ENCODE data around the gene GATAD2A. TPM values are rescaled to one million over a fixed set of nuclear protein-coding genes. Genes with fewer than 3 reads are reported as not detected.

The GATAD2A gene
- total and polyA plus RNA-seq, 7 experiments from 2014 or later = 11.3 to 123 (median 102) TPM

DNA sequence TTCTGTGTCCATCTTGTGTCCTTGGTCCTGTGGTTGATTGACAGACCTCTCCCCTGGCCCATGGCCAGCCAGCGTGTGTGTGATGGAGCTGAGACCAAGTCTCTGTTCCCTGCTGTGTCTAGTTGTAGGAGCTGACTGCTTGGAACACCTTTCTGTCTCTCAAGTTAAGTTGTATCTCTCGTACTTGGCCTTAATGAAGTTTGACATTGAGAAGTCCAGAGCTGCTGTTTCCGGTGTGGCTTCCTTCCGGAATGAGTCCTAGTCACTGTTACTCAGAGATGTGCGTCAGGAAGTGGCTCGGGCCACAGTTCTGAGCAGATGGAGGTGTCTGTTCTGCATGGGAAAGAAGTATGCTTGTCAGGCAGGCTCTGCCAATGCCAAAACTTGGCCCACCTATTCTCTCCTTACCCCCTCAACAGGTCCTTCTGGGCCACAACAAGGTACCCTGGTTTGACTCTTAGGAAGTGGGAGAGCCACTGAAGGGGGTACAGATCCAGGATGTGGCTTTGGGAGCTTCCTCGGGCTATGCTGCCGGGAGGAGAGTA, 54.3 kb downstream of the GATAD2A start:
- peak; percentile 72 for ATAC-seq

DNA sequence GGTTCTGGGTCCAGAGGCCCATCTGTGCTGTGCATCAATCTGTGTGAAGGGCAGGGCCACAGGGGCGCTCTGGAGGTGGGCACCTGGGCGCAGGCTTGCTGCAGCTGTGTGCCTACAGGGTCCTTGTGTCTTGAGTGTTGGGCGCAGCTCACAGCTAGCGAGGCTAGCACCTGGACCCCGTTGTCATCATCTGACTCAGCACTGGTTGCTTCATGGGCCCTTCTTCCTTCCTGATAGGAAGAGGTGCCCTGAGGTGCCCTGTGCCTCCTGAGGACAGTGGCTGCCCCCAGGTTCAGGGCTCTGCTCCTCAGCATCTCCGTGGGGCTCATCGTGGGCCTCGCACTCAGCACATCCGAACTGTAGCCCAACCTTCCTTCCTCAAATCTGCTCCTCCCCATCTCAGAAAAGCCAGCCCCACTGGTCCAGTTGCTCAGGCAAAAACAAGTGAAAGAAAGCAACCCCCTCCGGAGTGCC, 54.8 kb downstream of the GATAD2A start:
- peak overlapping the region; percentile 94 to 99 (median 98) for H3K27ac Mint-ChIP-seq
- H3K27me3 Mint-ChIP-seq = no peaks in the 10 kb centered on the region
- peaks cover 0 to 2% (median 0%) of the 10 kb centered on the region in 11 donors for H3K9me3 Mint-ChIP-seq
- ChIA-PET POLR2A (interaction anchor here (0.9 to 3.5 kb wide), 10 partner anchors 9 to 139 kb away, joined by 3 to 35 read pairs (median 6); partner anchors contain the start of gene GATAD2A), CTCF (interaction anchor here (0.7 to 2.5 kb wide), 4 partner anchors 13 to 55 kb away, joined by 3 to 6 read pairs (median 4); partner anchors contain the start of gene GATAD2A)
- H3K4me1 Mint-ChIP-seq = peaks cover 68 to 87% (median 77%) of the 10 kb centered on the region in 7 donors
- intact Hi-C loops (cut with micrococcal nuclease) = loop anchor here (1.0 to 2.0 kb wide), 4 partner anchors 8 to 55 kb away; partner anchors contain the start of gene GATAD2A (in 1 of the 2)
- Histone ChIP-seq H3K4me1 (ENCODE audit: control insufficient read depth in 2 of 2, insufficient read depth in 2 of 2, low read length in 2 of 2) (peaks cover 82% of the 10 kb centered on the region in 2 donors), H3K9me3 (ENCODE audit: control insufficient read depth in 2 of 3, low read length in 3 of 3) (no peaks in the 10 kb centered on the region), H3K36me3 (ENCODE audit: control insufficient read depth in 2 of 3, insufficient read depth in 3 of 3, low read length in 3 of 3) (peaks cover 0 to 11% (median 0%) of the 10 kb centered on the region in 3 experiments), H3K27me3 (ENCODE audit: control insufficient read depth in 2 of 2, insufficient read depth in 2 of 2, low read length in 2 of 2) (no peaks in the 10 kb centered on the region), H3K27ac (ENCODE audit: low read depth, low read length) (peak overlapping the region; percentile 82), H3K4me3 (ENCODE audit: low read length) (peak overlapping the region; percentile 55)
- peak overlapping the region; percentile 85 to 92 (median 91) for H3K4me3 Mint-ChIP-seq
- H3K36me3 Mint-ChIP-seq = peaks cover 4 to 20% (median 4%) of the 10 kb centered on the region in 5 donors
- DNase-seq (peak in 1 of 9 donors; percentile 12), ATAC-seq (peak; percentile 26)

More for the DNA sequence above, 54.3 kb downstream of the GATAD2A start:
- Histone ChIP-seq H3K4me1 (ENCODE audit: control insufficient read depth in 2 of 2, insufficient read depth in 2 of 2, low read length in 2 of 2) (peaks cover 82% of the 10 kb centered on the region in 2 donors), H3K27ac (ENCODE audit: low read depth, low read length) (peak overlapping the region; percentile 82), H3K4me3 (ENCODE audit: low read length) (peak overlapping the region; percentile 55), H3K27me3 (ENCODE audit: control insufficient read depth in 2 of 2, insufficient read depth in 2 of 2, low read length in 2 of 2) (no peaks in the 10 kb centered on the region), H3K9me3 (ENCODE audit: control insufficient read depth in 2 of 3, low read length in 3 of 3) (no peaks in the 10 kb centered on the region), H3K36me3 (ENCODE audit: control insufficient read depth in 2 of 3, insufficient read depth in 3 of 3, low read length in 3 of 3) (peaks cover 0 to 6% (median 0%) of the 10 kb centered on the region in 3 experiments)
- Mint-ChIP-seq H3K4me3 (peak overlapping the region; percentile 85 to 92 (median 91)), H3K9me3 (peaks cover 0 to 2% (median 0%) of the 10 kb centered on the region in 11 donors), H3K27me3 (no peaks in the 10 kb centered on the region), H3K4me1 (peaks cover 63 to 84% (median 72%) of the 10 kb centered on the region in 7 donors), H3K27ac (peak overlapping the region; percentile 94 to 99 (median 98)), H3K36me3 (peaks cover 0 to 15% (median 0%) of the 10 kb centered on the region in 5 donors)
- DNase-seq = peak in 8 of 9 donors; percentile 49 to 75 (median 61)
- ChIA-PET POLR2A (interaction anchor here (0.5 to 3.5 kb wide), 15 partner anchors 8 to 1363 kb away, joined by 3 to 35 read pairs (median 4); partner anchors contain the start of gene GATAD2A), CTCF (interaction anchor here (0.7 to 2.5 kb wide), 5 partner anchors 13 to 55 kb away, joined by 3 to 7 read pairs (median 5); partner anchors contain the start of gene GATAD2A)
- intact Hi-C loops (cut with micrococcal nuclease) = loop anchor here (1.0 to 2.0 kb wide), 8 partner anchors 8 to 139 kb away; partner anchors contain the start of genes GATAD2A (in 2 of the 2), MAU2 (in 1 of the 2) and SUGP1 (in 1 of the 2)

DNA sequence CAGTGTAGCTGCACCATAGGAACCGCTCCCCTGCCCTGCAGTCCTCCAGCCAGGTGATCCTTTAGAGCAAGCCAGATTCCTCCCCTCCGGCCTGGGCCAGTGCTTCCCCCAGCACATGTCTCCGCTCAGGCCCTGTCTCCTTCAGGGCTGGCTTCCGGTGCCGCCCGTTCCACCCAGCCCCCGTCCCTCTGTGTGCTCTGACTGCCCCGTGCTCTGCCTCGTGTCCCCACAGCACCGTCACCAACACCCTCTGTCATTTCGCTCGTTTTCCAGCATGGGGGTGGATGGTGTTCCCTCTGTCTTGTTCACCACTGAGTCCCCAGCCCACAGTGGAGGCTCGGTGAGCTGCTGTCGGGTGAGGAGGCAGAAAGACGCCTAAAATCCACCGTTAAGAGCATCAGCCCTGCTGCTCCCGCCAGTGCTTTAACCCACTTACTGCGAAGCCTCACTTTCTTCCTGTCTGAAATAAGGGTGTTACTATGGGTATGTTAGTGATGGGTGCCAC, 55.3 kb downstream of the GATAD2A start:
- peak overlapping the region; percentile 55 for H3K4me3 ChIP-seq (ENCODE audit: low read length)
- POLR2A ChIA-PET = interaction anchor here (0.9 to 3.5 kb wide), 7 partner anchors 9 to 140 kb away, joined by 3 to 35 read pairs (median 7); partner anchors contain the start of gene GATAD2A
- peak; percentile 74 for ATAC-seq

DNA sequence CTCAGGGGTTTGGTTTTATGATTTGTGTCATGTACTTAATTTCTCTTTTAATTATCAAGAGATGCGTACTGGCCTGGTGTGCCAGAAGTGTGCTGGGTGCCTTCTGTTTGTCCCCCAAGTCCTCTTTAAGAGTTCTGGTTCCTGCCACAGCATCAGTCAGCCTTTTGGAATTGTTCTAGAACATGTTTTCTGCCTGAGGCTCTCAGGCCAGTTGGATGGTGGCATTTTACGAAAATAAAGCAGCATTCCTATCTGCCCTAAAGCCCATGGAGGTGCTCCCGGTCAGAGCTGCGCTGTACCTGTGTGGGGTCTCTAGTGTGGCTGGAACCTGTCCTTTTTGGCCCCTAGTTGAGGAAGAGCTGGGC, 55.8 kb downstream of the GATAD2A start:
- ATAC-seq = no peak
- intact Hi-C loops (cut with micrococcal nuclease) = loop anchor here (2.0 kb wide), 1 partner anchor 14 kb away; no protein-coding TSS in a partner anchor
- DNase-seq = no peak
- Histone ChIP-seq H3K4me1 (ENCODE audit: control insufficient read depth in 2 of 2, insufficient read depth in 2 of 2, low read length in 2 of 2) (peaks cover 78 to 80% of the 10 kb centered on the region in 2 donors), H3K4me3 (ENCODE audit: low read length) (peak overlapping the region; percentile 2), H3K27ac (ENCODE audit: low read depth, low read length) (peak overlapping the region; percentile 82), H3K9me3 (ENCODE audit: control insufficient read depth in 2 of 3, low read length in 3 of 3) (no peaks in the 10 kb centered on the region), H3K27me3 (ENCODE audit: control insufficient read depth in 2 of 2, insufficient read depth in 2 of 2, low read length in 2 of 2) (no peaks in the 10 kb centered on the region), H3K36me3 (ENCODE audit: control insufficient read depth in 2 of 3, insufficient read depth in 3 of 3, low read length in 3 of 3) (peaks cover 0 to 21% (median 0%) of the 10 kb centered on the region in 3 experiments)
- peaks cover 8 to 28% (median 10%) of the 10 kb centered on the region in 5 donors for H3K36me3 Mint-ChIP-seq
- peaks cover 0 to 5% (median under 1%) of the 10 kb centered on the region in 11 donors for H3K9me3 Mint-ChIP-seq
- H3K4me3 Mint-ChIP-seq = peak overlapping the region; percentile 85 to 92 (median 91)
- ChIA-PET POLR2A (interaction anchor here (0.7 to 1.9 kb wide), 4 partner anchors 9 to 140 kb away, joined by 3 to 13 read pairs (median 4); no protein-coding TSS in a partner anchor), CTCF (interaction anchor here (1.9 kb wide), 1 partner anchor 29 kb away, joined by 6 read pairs; no protein-coding TSS in a partner anchor)
- H3K4me1 Mint-ChIP-seq = peaks cover 68 to 90% (median 79%) of the 10 kb centered on the region in 7 donors
- peak overlapping the region; percentile 94 to 99 (median 98) for H3K27ac Mint-ChIP-seq
- H3K27me3 Mint-ChIP-seq = no peaks in the 10 kb centered on the region

More for the DNA sequence above, 55.3 kb downstream of the GATAD2A start:
- H3K4me3 Mint-ChIP-seq = peak overlapping the region; percentile 85 to 92 (median 91)
- peaks cover 0 to 16% (median 0%) of the 10 kb centered on the region in 3 experiments for H3K36me3 ChIP-seq (ENCODE audit: control insufficient read depth in 2 of 3, insufficient read depth in 3 of 3, low read length in 3 of 3)
- peaks cover 82% of the 10 kb centered on the region in 2 donors for H3K4me1 ChIP-seq (ENCODE audit: control insufficient read depth in 2 of 2, insufficient read depth in 2 of 2, low read length in 2 of 2)
- H3K9me3 ChIP-seq (ENCODE audit: control insufficient read depth in 2 of 3, low read length in 3 of 3) = no peaks in the 10 kb centered on the region
- CTCF ChIA-PET = interaction anchor here (0.7 to 2.5 kb wide), 2 partner anchors 28 to 29 kb away, joined by 3 to 6 read pairs; no protein-coding TSS in a partner anchor
- no peaks in the 10 kb centered on the region for H3K27me3 Mint-ChIP-seq
- no peaks in the 10 kb centered on the region for H3K27me3 ChIP-seq (ENCODE audit: control insufficient read depth in 2 of 2, insufficient read depth in 2 of 2, low read length in 2 of 2)
- H3K36me3 Mint-ChIP-seq = peaks cover 5 to 24% (median 6%) of the 10 kb centered on the region in 5 donors
- peak overlapping the region; percentile 82 for H3K27ac ChIP-seq (ENCODE audit: low read depth, low read length)
- intact Hi-C loops (cut with micrococcal nuclease) = loop anchor here (1.0 to 2.0 kb wide), 4 partner anchors 7 to 56 kb away; partner anchors contain the start of gene GATAD2A (in 1 of the 2)
- peaks cover 0 to 3% (median 0%) of the 10 kb centered on the region in 11 donors for H3K9me3 Mint-ChIP-seq
- H3K4me1 Mint-ChIP-seq = peaks cover 66 to 89% (median 78%) of the 10 kb centered on the region in 7 donors
- peak; percentile 35 to 70 (median 64) for DNase-seq
- peak overlapping the region; percentile 94 to 99 (median 98) for H3K27ac Mint-ChIP-seq

DNA sequence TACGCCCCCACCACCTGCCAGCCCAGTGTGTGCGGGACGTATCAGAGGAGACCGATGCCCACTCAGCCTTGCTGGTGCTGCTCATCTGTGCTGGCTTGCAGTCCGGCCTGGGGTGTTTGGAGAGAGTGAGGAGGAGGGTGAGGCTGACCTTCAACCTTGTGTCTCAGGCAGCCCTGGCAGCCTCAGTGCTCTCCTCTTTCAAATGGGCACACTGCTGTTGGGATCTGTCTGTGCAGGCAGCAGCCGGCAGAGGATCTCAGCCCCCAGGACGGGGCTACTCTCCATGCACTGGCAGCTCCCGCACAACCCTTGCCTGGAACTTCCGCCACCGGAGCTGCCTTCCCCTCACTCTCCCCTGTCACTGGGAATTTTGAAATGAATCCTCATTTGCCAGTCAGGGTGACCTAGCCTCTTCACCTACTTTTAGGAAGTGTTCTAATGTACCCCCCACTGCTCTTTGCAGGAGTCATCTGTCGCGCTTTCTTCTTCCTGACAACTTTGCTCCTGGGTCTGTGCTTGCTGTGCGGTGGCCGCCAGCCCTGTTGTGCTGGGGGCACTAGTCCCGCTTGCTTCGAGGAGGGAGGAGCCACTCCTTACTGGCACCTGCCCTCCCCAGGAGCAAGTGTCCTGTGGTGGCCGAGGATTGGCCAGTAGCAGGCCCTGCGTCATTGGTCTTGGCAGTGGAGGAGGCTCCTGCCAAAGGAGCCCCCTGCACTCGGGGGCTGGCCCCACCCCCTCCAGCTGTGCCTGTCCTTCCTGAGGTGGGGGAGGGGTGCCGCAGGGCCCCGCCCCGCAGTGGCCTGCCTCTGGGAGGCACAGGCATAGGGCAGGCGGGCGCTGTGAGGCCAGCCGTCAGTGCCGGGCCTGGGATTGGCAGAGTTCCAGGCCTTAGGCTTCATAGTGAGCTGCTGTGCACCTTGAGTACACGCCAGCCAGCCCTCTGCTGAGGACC, 56.5 kb downstream of the GATAD2A start:
- peaks cover 62 to 89% (median 76%) of the 10 kb centered on the region in 7 donors for H3K4me1 Mint-ChIP-seq
- intact Hi-C loops (cut with micrococcal nuclease) = loop anchor here (2.0 kb wide), 1 partner anchor 13 kb away; no protein-coding TSS in a partner anchor
- Histone ChIP-seq H3K4me3 (ENCODE audit: low read length) (peak overlapping the region; percentile 7), H3K27me3 (ENCODE audit: control insufficient read depth in 2 of 2, insufficient read depth in 2 of 2, low read length in 2 of 2) (no peaks in the 10 kb centered on the region), H3K9me3 (ENCODE audit: control insufficient read depth in 2 of 3, low read length in 3 of 3) (no peaks in the 10 kb centered on the region), H3K27ac (ENCODE audit: low read depth, low read length) (peak overlapping the region; percentile 82), H3K36me3 (ENCODE audit: control insufficient read depth in 2 of 3, insufficient read depth in 3 of 3, low read length in 3 of 3) (peaks cover 0 to 26% (median 0%) of the 10 kb centered on the region in 3 experiments), H3K4me1 (ENCODE audit: control insufficient read depth in 2 of 2, insufficient read depth in 2 of 2, low read length in 2 of 2) (peaks cover 72 to 73% of the 10 kb centered on the region in 2 donors)
- no peaks in the 10 kb centered on the region for H3K27me3 Mint-ChIP-seq
- peak in 4 of 9 donors; percentile 23 to 33 (median 28) for DNase-seq
- ChIA-PET CTCF (interaction anchor here (0.8 to 1.9 kb wide), 4 partner anchors 11 to 56 kb away, joined by 3 to 6 read pairs (median 4); partner anchors contain the start of gene GATAD2A), POLR2A (interaction anchor here (0.7 to 2.4 kb wide), 8 partner anchors 23 to 141 kb away, joined by 3 to 11 read pairs (median 4); partner anchors contain the start of gene GATAD2A)
- peak overlapping the region; percentile 85 to 92 (median 91) for H3K4me3 Mint-ChIP-seq
- peak overlapping the region; percentile 94 to 99 (median 98) for H3K27ac Mint-ChIP-seq
- no peak for ATAC-seq
- peaks cover 14 to 35% (median 16%) of the 10 kb centered on the region in 5 donors for H3K36me3 Mint-ChIP-seq
- H3K9me3 Mint-ChIP-seq = peaks cover 0 to 8% (median 2%) of the 10 kb centered on the region in 11 donors
